Liver (tissue), 9 donors: ENCODE data around the gene RBM5. TPM values are rescaled to one million over a fixed set of nuclear protein-coding genes. Genes with fewer than 3 reads are reported as not detected.

Source experiments
- DNase-seq: peaks from one replicate; pipeline ENCODE4 v3.0.0-alpha.2; 2017; ENCODE audit warnings: low spot score
- H3K27ac ChIP-seq, 2 donors: one replicate each; pipeline ENCODE4 v1.7.0; 2013; ENCODE audit warnings: inconsistent platforms in 2 of 2, low read length in 2 of 2, control low read depth in 1 of 2, low read depth in 1 of 2, mild to moderate bottlenecking in 1 of 2
- H3K27me3 ChIP-seq, 4 donors: one replicate each; pipeline versions ENCODE4 v1.6.1 to v1.7.0; 2013; ENCODE audit warnings: low read length in 3 of 4, inconsistent platforms in 1 of 4, mild to moderate bottlenecking in 1 of 4, moderate library complexity in 1 of 4; ENCODE audit not compliant: control insufficient read depth in 4 of 4, insufficient read depth in 4 of 4
- H3K36me3 ChIP-seq, 4 donors: one replicate each; pipeline versions ENCODE4 v1.6.1 to v1.7.0; 2013; ENCODE audit warnings: low read length in 3 of 4, mild to moderate bottlenecking in 3 of 4, low read depth in 1 of 4, moderate library complexity in 1 of 4; ENCODE audit not compliant: control insufficient read depth in 4 of 4, insufficient read depth in 3 of 4
- H3K4me1 ChIP-seq, 4 donors: one replicate each; pipeline versions ENCODE4 v1.6.1 to v1.7.0; 2013; ENCODE audit warnings: low read length in 3 of 4, mild to moderate bottlenecking in 3 of 4, moderate library complexity in 1 of 4; ENCODE audit not compliant: control insufficient read depth in 4 of 4, insufficient read depth in 4 of 4
- H3K4me3 ChIP-seq, 3 donors: one replicate each; pipeline versions ENCODE4 v1.6.1 to v1.7.0; 2013; ENCODE audit warnings: low read length in 3 of 3, control low read depth in 1 of 3, low read depth in 1 of 3, mild to moderate bottlenecking in 1 of 3
- H3K9ac ChIP-seq, 2 donors: one replicate each; pipeline ENCODE4 v1.7.0; 2013; ENCODE audit warnings: low read length in 2 of 2, mild to moderate bottlenecking in 2 of 2, moderate library complexity in 2 of 2, control low read depth in 1 of 2, low read depth in 1 of 2
- H3K9me3 ChIP-seq, 4 donors: one replicate each; pipeline versions ENCODE4 v1.6.1 to v1.7.0; 2013; ENCODE audit warnings: low read length in 3 of 4; ENCODE audit not compliant: control insufficient read depth in 4 of 4
- ATF3 ChIP-seq: IDR thresholded peaks from 2 replicates; pipeline ENCODE4 v1.6.1; 2016; ENCODE audit warnings: antibody characterized with exemption
- CTCF ChIP-seq: fragments of 150-350 bp; IDR thresholded peaks from 2 replicates; pipeline ENCODE4 v1.5.1; 2017; ENCODE audit warnings: improper control_type of control experiment, low read depth, low read length; ENCODE audit not compliant: missing input control
- EGR1 ChIP-seq, 2 donors: IDR thresholded peaks; 2 replicates each; pipeline ENCODE4 v1.6.1; 2016 to 2018; ENCODE audit warnings: antibody characterized with exemption in 2 of 2, low read depth in 2 of 2
- FOXA2 ChIP-seq: IDR thresholded peaks from 2 replicates; pipeline ENCODE4 v1.6.1; 2016; ENCODE audit warnings: antibody characterized with exemption
- GABPA ChIP-seq, 2 donors: IDR thresholded peaks in 1 of 2; conservative IDR thresholded peaks in 1 of 2; 2 replicates each; pipeline ENCODE4 v1.6.1; 2016; ENCODE audit warnings: antibody characterized with exemption in 2 of 2, mild to moderate bottlenecking in 1 of 2, moderate library complexity in 1 of 2
- HNF4A ChIP-seq, 2 donors: conservative IDR thresholded peaks; 2 replicates each; pipeline ENCODE4 v1.6.1; 2016; ENCODE audit warnings: antibody characterized with exemption in 2 of 2, mild to moderate bottlenecking in 2 of 2
- JUND ChIP-seq, 2 donors: IDR thresholded peaks; 2 replicates each; pipeline ENCODE4 v1.6.1; 2016; ENCODE audit warnings: antibody characterized with exemption in 2 of 2
- MAX ChIP-seq: IDR thresholded peaks from 2 replicates; pipeline ENCODE4 v1.6.1; 2016; ENCODE audit warnings: antibody characterized with exemption
- RAD21 ChIP-seq, 2 donors: IDR thresholded peaks; 2 replicates each; pipeline ENCODE4 v1.6.1; 2016; ENCODE audit warnings: antibody characterized with exemption in 2 of 2, mild to moderate bottlenecking in 2 of 2
- REST ChIP-seq: IDR thresholded peaks from 2 replicates; pipeline ENCODE4 v1.6.1; 2016; ENCODE audit warnings: antibody characterized with exemption, mild to moderate bottlenecking
- RXRA ChIP-seq, 2 donors: IDR thresholded peaks; 2 replicates each; pipeline ENCODE4 v1.6.1; 2017 to 2018; ENCODE audit warnings: antibody characterized with exemption in 2 of 2, mild to moderate bottlenecking in 1 of 2
- SP1 ChIP-seq: IDR thresholded peaks from 2 replicates; pipeline ENCODE4 v1.6.1; 2018; ENCODE audit warnings: antibody characterized with exemption, mild to moderate bottlenecking
- YY1 ChIP-seq: IDR thresholded peaks from 2 replicates; pipeline ENCODE4 v1.6.1; 2016; ENCODE audit warnings: antibody characterized with exemption, mild to moderate bottlenecking
- ZBTB33 ChIP-seq: IDR thresholded peaks from 2 replicates; pipeline ENCODE4 v1.6.1; 2016; ENCODE audit warnings: antibody characterized with exemption
- WGBS: extraction: QIAGEN DNeasy Blood & Tissue Kit; methylation state at CpG from one replicate; pipeline ENCODE4 v1.1.7; 2013; 5-methylcytosine and 5-hydroxymethylcytosine counted together
- polyA plus RNA-seq, 2 donors: library from polyadenylated mRNA; stranded (reverse) in 1 of 2; unstranded in 1 of 2; fragments of 200-250 nt in 1 of 2; fragments of >200 nt in 1 of 2; fragmentation: Nextera tagmentation in 1 of 2; extraction: Ambion mirVana in 1 of 2; gene quantifications; one replicate each; pipeline versions ENCODE4 v1.2.1 to v1.2.3, GENCODE V29; 2013 to 2015
- total RNA-seq, 2 donors: library from RNA; depleted of rRNA; stranded (reverse); fragments of >200 nt; gene quantifications; one replicate each; pipeline ENCODE4 v1.2.3, GENCODE V29; 2014
- donor health status: healthy.
- donor health status: healthy.
- donor health status: healthy.
- donor health status: healthy.
- donor health status: healthy.

RBM5 gene
- total and polyA plus RNA-seq, 4 donors, result 21.2 to 142 (median 64.3) TPM

GRCh38 chr3:50156549-50157493 lies 68.1 kb downstream of the RBM5 start:
- Histone ChIP-seq H3K27me3 (no peaks in the 10 kb centered on the region), H3K36me3 (no peaks in the 10 kb centered on the region), H3K27ac (peak overlapping the region; percentile 16 to 46), H3K4me1 (peaks cover 3 to 17% (median 9%) of the 10 kb centered on the region in 4 donors), H3K4me3 (no peak overlapping the region), H3K9me3 (no peaks in the 10 kb centered on the region), H3K9ac (no peak overlapping the region)
- 65% methylated on average over 20 of the region's 20 CpGs for WGBS
- no peak for TF ChIP-seq FOXA2
- no peak for TF ChIP-seq ATF3
- TF ChIP-seq HNF4A (conservative IDR thresholded peaks at IDR 0.05), result no peak
- no peak for TF ChIP-seq YY1
- TF ChIP-seq GABPA (IDR thresholded peaks at IDR 0.05 in 1 of 2, conservative IDR thresholded peaks at IDR 0.05 in 1 of 2), result no peak
- no peak for TF ChIP-seq RXRA (IDR thresholded peaks at IDR 0.05)
- no peak for DNase-seq

- Histone ChIP-seq H3K36me3 (no peaks in the 10 kb centered on the region), H3K4me1 (peaks cover 3 to 19% (median 13%) of the 10 kb centered on the region in 4 donors), H3K4me3 (no peak overlapping the region), H3K27me3 (no peaks in the 10 kb centered on the region), H3K27ac (no peak overlapping the region), H3K9ac (no peak overlapping the region), H3K9me3 (no peaks in the 10 kb centered on the region)
- DNase-seq, result no peak
- TF ChIP-seq SP1, result no peak
- TF ChIP-seq RXRA (IDR thresholded peaks at IDR 0.05), result no peak
- TF ChIP-seq CTCF, result no peak
- TF ChIP-seq JUND (IDR thresholded peaks at IDR 0.05), result no peak
- TF ChIP-seq REST, result no peak
- no peak for TF ChIP-seq GABPA (IDR thresholded peaks at IDR 0.05 in 1 of 2, conservative IDR thresholded peaks at IDR 0.05 in 1 of 2)
- no peak for TF ChIP-seq EGR1 (IDR thresholded peaks at IDR 0.05; ENCODE audit: low read depth in 2 of 2)
- no peak for TF ChIP-seq ATF3
- TF ChIP-seq ZBTB33, result no peak
- no peak for TF ChIP-seq RAD21 (IDR thresholded peaks at IDR 0.05)
- TF ChIP-seq MAX, result no peak
- whole genome bisulfite sequencing, result 83% methylated on average over 12 of the region's 12 CpGs
Observed at GRCh38 chr3:50157827-50158529, 69.3 kb downstream of the RBM5 start.
